H1 (cell line): ENCODE measurements around the gene ITGA3. TPM values are rescaled to one million over a fixed set of nuclear protein-coding genes. Genes with fewer than 3 reads are reported as not detected.

ENCODE experiments used
- CTCF ChIA-PET: fragments of 300-600 bp; sonication (Branson Sonifier 250); formaldehyde crosslinking; loops from one replicate; lab custom pipeline; 2021; ENCODE audit not compliant: partially characterized antibody; lab: Charles Lee
- POLR2A ChIA-PET: fragments of 300-600 bp; sonication (Branson Sonifier 250); formaldehyde crosslinking; loops from one replicate; lab custom pipeline; 2021; ENCODE audit warnings: inconsistent platforms; ENCODE audit not compliant: partially characterized antibody; lab: Charles Lee
- DNase-seq, 2 experiments: peaks; one replicate each; pipeline versions ENCODE4 v3.0.0 to v3.0.0-alpha.2; 2010 to 2022; ENCODE audit warnings: low spot score in 2 of 2, low read depth in 1 of 2, mixed read lengths in 1 of 2
- FAIRE-seq: peaks from 2 replicates; lab custom pipeline; 2011; peaks lifted over from hg19 to GRCh38; lab: Jason Lieb, UNC
- H2AFZ ChIP-seq: 2 replicates; pipeline ENCODE4 v1.8.1; 2012; ENCODE audit warnings: low read length, inconsistent platforms
- H2AK5ac ChIP-seq: 2 replicates; pipeline ENCODE4 v1.6.1; 2013; ENCODE audit warnings: low read depth, low read length
- H2BK120ac ChIP-seq: replicated peaks from 2 replicates; pipeline ENCODE3; 2013; ENCODE audit warnings: low read depth, low read length, inconsistent platforms
- H2BK12ac ChIP-seq: 2 replicates; pipeline ENCODE4 v1.6.1; 2013; ENCODE audit warnings: low read depth, low read length
- H2BK15ac ChIP-seq: 2 replicates; pipeline ENCODE4 v1.6.1; 2013; ENCODE audit warnings: low read length
- H2BK20ac ChIP-seq: 2 replicates; pipeline ENCODE4 v1.6.1; 2013; ENCODE audit warnings: low read length
- H2BK5ac ChIP-seq: 2 replicates; pipeline ENCODE4 v1.6.1; 2013; ENCODE audit warnings: low read depth, low read length
- H3K14ac ChIP-seq: 2 replicates; pipeline ENCODE4 v1.6.1; 2013; ENCODE audit warnings: inconsistent platforms; ENCODE audit not compliant: insufficient read length
- H3K18ac ChIP-seq: 2 replicates; pipeline ENCODE4 v1.6.1; 2013; ENCODE audit warnings: low read length; ENCODE audit errors: extremely low read depth
- H3K23ac ChIP-seq: 2 replicates; pipeline ENCODE4 v1.6.1; 2013; ENCODE audit warnings: inconsistent platforms; ENCODE audit not compliant: insufficient read length
- H3K23me2 ChIP-seq: 2 replicates; pipeline ENCODE4 v1.6.1; 2013; ENCODE audit warnings: low read depth, low read length
- H3K27ac ChIP-seq: 2 replicates; pipeline ENCODE4 v1.6.1; 2011; ENCODE audit warnings: low read depth, low read length, inconsistent platforms
- H3K27me3 ChIP-seq, 4 experiments: replicated peaks in 1 of 4; 1 replicate in 1 of 4; 2 replicates in 3 of 4; pipeline versions ENCODE4 v1.6.1 to v1.8.1; 2011 to 2013; ENCODE audit warnings: low read length in 3 of 4, mild to moderate bottlenecking in 3 of 4, inconsistent platforms in 2 of 4, mixed read lengths in 2 of 4, moderate library complexity in 1 of 4; ENCODE audit not compliant: control insufficient read depth in 3 of 4, insufficient read depth in 3 of 4; ENCODE audit errors: extremely low read depth in 1 of 4
- H3K36me3 ChIP-seq, 4 experiments: 2 replicates each; pipeline versions ENCODE4 v1.6.1 to v1.8.1; 2011 to 2013; ENCODE audit warnings: mild to moderate bottlenecking in 4 of 4, low read length in 3 of 4, moderate library complexity in 2 of 4, control low read depth in 1 of 4, inconsistent platforms in 1 of 4; ENCODE audit not compliant: insufficient read depth in 4 of 4, control insufficient read depth in 2 of 4
- H3K4ac ChIP-seq: replicated peaks from 2 replicates; pipeline ENCODE3; 2013; ENCODE audit warnings: low read length, low read depth, mixed read lengths, inconsistent platforms; ENCODE audit not compliant: insufficient read length
- H3K4me1 ChIP-seq, 4 experiments: replicated peaks in 1 of 4; 1 replicate in 1 of 4; 2 replicates in 3 of 4; pipeline versions ENCODE4 v1.6.1 to v1.8.1; 2011 to 2013; ENCODE audit warnings: low read length in 3 of 4, inconsistent platforms in 2 of 4, mixed read lengths in 1 of 4; ENCODE audit not compliant: insufficient read depth in 4 of 4, control insufficient read depth in 3 of 4
- H3K4me2 ChIP-seq, 2 experiments: 2 replicates each; pipeline versions ENCODE4 v1.6.1 to v1.8.1; 2011 to 2013; ENCODE audit warnings: low read depth in 2 of 2, low read length in 2 of 2, control low read depth in 1 of 2, inconsistent platforms in 1 of 2, mild to moderate bottlenecking in 1 of 2; ENCODE audit not compliant: insufficient read depth in 1 of 2
- H3K4me3 ChIP-seq, 4 experiments: fragments of 200-600, 300-600 bp in 1 of 4; sonication (generic), shearing (Covaris generic), sonication (Bioruptor Twin) in 1 of 4; 2 replicates each; pipeline versions ENCODE4 v1.5.1 to v1.8.1; 2011 to 2016; ENCODE audit warnings: low read length in 4 of 4, low read depth in 3 of 4, control low read depth in 2 of 4, inconsistent platforms in 2 of 4, mild to moderate bottlenecking in 2 of 4, mixed read lengths in 1 of 4, moderate library complexity in 1 of 4; ENCODE audit not compliant: insufficient read depth in 2 of 4; ENCODE audit errors: extremely low read depth in 1 of 4
- H3K56ac ChIP-seq: replicated peaks from 2 replicates; pipeline ENCODE3; 2013; ENCODE audit warnings: low read depth, mild to moderate bottlenecking, mixed read lengths, low read length, inconsistent platforms; ENCODE audit not compliant: insufficient read length
- H3K79me1 ChIP-seq: 2 replicates; pipeline ENCODE4 v1.6.1; 2013; ENCODE audit warnings: low read depth, low read length, control low read depth
- H3K79me2 ChIP-seq, 2 experiments: 2 replicates each; pipeline versions ENCODE4 v1.6.1 to v1.8.1; 2012 to 2013; ENCODE audit warnings: low read length in 2 of 2, mild to moderate bottlenecking in 2 of 2, inconsistent platforms in 1 of 2; ENCODE audit not compliant: insufficient read depth in 2 of 2, control insufficient read depth in 1 of 2
- H3K9ac ChIP-seq, 4 experiments: replicated peaks in 1 of 4; 1 replicate in 1 of 4; 2 replicates in 3 of 4; pipeline versions ENCODE4 v1.6.1 to v1.8.1; 2011 to 2013; ENCODE audit warnings: low read depth in 3 of 4, low read length in 3 of 4, control low read depth in 2 of 4, mild to moderate bottlenecking in 2 of 4, moderate library complexity in 2 of 4, inconsistent platforms in 1 of 4; ENCODE audit errors: extremely low read depth in 1 of 4
- H3K9me3 ChIP-seq, 2 experiments: 2 replicates each; pipeline versions ENCODE4 v1.6.1 to v1.8.1; 2012 to 2013; ENCODE audit warnings: mild to moderate bottlenecking in 2 of 2, moderate library complexity in 2 of 2, control low read depth in 1 of 2, inconsistent platforms in 1 of 2, low read depth in 1 of 2, low read length in 1 of 2, mixed read lengths in 1 of 2; ENCODE audit not compliant: insufficient read depth in 2 of 2
- H4K20me1 ChIP-seq, 2 experiments: replicated peaks in 1 of 2; 2 replicates each; pipeline versions ENCODE3 to v1.8.1; 2011 to 2013; ENCODE audit warnings: inconsistent platforms in 2 of 2, low read length in 2 of 2, mild to moderate bottlenecking in 1 of 2; ENCODE audit not compliant: insufficient read depth in 2 of 2, control insufficient read depth in 1 of 2
- H4K5ac ChIP-seq: 2 replicates; pipeline ENCODE4 v1.6.1; 2013; ENCODE audit warnings: low read length, low read depth, mixed read lengths, inconsistent platforms; ENCODE audit not compliant: insufficient read length
- H4K8ac ChIP-seq: 2 replicates; pipeline ENCODE4 v1.8.0; 2013; ENCODE audit warnings: mild to moderate bottlenecking, moderate library complexity, low read length, inconsistent platforms; ENCODE audit not compliant: insufficient read depth; ENCODE audit errors: extremely low read depth
- H4K91ac ChIP-seq: replicated peaks from 2 replicates; pipeline ENCODE3; 2013; ENCODE audit warnings: low read length, mixed read lengths, inconsistent platforms; ENCODE audit not compliant: insufficient read length
- E2F6 ChIP-seq: IDR thresholded peaks from 2 replicates; pipeline ENCODE4 v1.6.1; 2012; ENCODE audit warnings: inconsistent platforms
- EP300 ChIP-seq, 2 experiments: IDR thresholded peaks; 1 replicate in 1 of 2; 2 replicates in 1 of 2; pipeline ENCODE4 v1.6.1; 2011 to 2012; ENCODE audit warnings: low read depth in 2 of 2, low read length in 2 of 2, mild to moderate bottlenecking in 2 of 2, borderline replicate concordance in 1 of 2, inconsistent platforms in 1 of 2, moderate library complexity in 1 of 2
- HDAC2 ChIP-seq, 2 experiments: fragments of 300-600 bp in 1 of 2; sonication (generic) in 1 of 2; IDR thresholded peaks; 2 replicates each; pipeline ENCODE4 v1.6.1; 2011 to 2012; ENCODE audit warnings: low read depth in 2 of 2, low read length in 2 of 2, mild to moderate bottlenecking in 2 of 2, moderate library complexity in 2 of 2, borderline replicate concordance in 1 of 2, inconsistent platforms in 1 of 2
- HDAC6 ChIP-seq: IDR thresholded peaks from one replicate; pipeline ENCODE4 v1.7.1; 2012; ENCODE audit warnings: low read depth, mild to moderate bottlenecking, inconsistent platforms, low read length, moderate library complexity
- KDM1A ChIP-seq: fragments of 200-600, 300-600 bp; sonication (generic); IDR thresholded peaks from 2 replicates; pipeline ENCODE4 v1.7.1; 2016; ENCODE audit warnings: mild to moderate bottlenecking, low read length, borderline replicate concordance
- KDM5A ChIP-seq: fragments of 200-600 bp; IDR thresholded peaks from 2 replicates; pipeline ENCODE4 v1.7.1; 2012; ENCODE audit warnings: mild to moderate bottlenecking, low read length, inconsistent platforms, mixed read lengths
- NRF1 ChIP-seq: IDR thresholded peaks from 2 replicates; pipeline ENCODE4 v1.6.1; 2011; ENCODE audit warnings: mild to moderate bottlenecking, low read depth, low read length, improper control_type of control experiment
- SIN3A ChIP-seq, 2 experiments: IDR thresholded peaks in 1 of 2; conservative IDR thresholded peaks in 1 of 2; 2 replicates each; pipeline ENCODE4 v1.6.1; 2011 to 2012; ENCODE audit warnings: low read length in 2 of 2, improper control_type of control experiment in 1 of 2, low read depth in 1 of 2, mild to moderate bottlenecking in 1 of 2
- SUZ12 ChIP-seq: fragments of 200-600 bp; sonication (generic); IDR thresholded peaks from 2 replicates; pipeline ENCODE4 v1.6.1; 2012; ENCODE audit warnings: mild to moderate bottlenecking, inconsistent platforms, low read length, moderate library complexity, mixed read lengths
- TAF7 ChIP-seq: optimal IDR thresholded peaks from 2 replicates; pipeline ENCODE3; 2011; ENCODE audit warnings: low read depth, mild to moderate bottlenecking, inconsistent platforms, low read length, moderate library complexity, borderline replicate concordance
- TBP ChIP-seq: IDR thresholded peaks from 2 replicates; pipeline ENCODE4 v1.6.1; 2011; ENCODE audit warnings: low read depth, low read length, improper control_type of control experiment
- TCF12 ChIP-seq: IDR thresholded peaks from 2 replicates; pipeline ENCODE4 v1.6.1; 2011; ENCODE audit warnings: low read depth, mild to moderate bottlenecking, low read length
- WGBS, 2 experiments: shearing (Covaris generic) in 1 of 2; methylation state at CpG; one replicate each; pipeline versions ENCODE4 v1.1.6 to v1.1.7; 2013 to 2015; ENCODE audit warnings: low lambda C conversion rate in 2 of 2, mixed read lengths in 2 of 2, inconsistent platforms in 1 of 2, low coverage in 1 of 2, missing lambda C conversion rate in 1 of 2; ENCODE audit not compliant: insufficient replicate concordance in 2 of 2, insufficient coverage in 1 of 2, insufficient read length in 1 of 2; ENCODE audit errors: extremely low coverage in 1 of 2, missing lambda C conversion rate in 1 of 2; 5-methylcytosine and 5-hydroxymethylcytosine counted together
- polyA plus RNA-seq, 7 experiments: library from polyadenylated mRNA; depleted of rRNA in 3 of 7; stranded (reverse) in 5 of 7; unstranded in 2 of 7; fragments of >200 nt in 5 of 7; fragments of 200-250 nt in 2 of 7; gene quantifications; 1 replicate in 5 of 7; 2 replicates in 1 of 7; 4 replicates in 1 of 7; pipeline versions ENCODE4 v1.2.1 to v1.2.3, GENCODE V29; 2011 to 2013; ENCODE audit warnings: missing spikeins in 2 of 7, mixed read lengths in 2 of 7
- total RNA-seq: library from RNA; stranded (reverse); fragmentation: NEBNext Ultra II Directional; extraction: Animal tissue kit (Norgen Biotek cat#: 25700); gene quantifications from 2 replicates; pipeline ENCODE4 v1.2.1, GENCODE V29; 2021

ITGA3 gene
- total and polyA plus RNA-seq, 2 of the 8 experiments (the other 6 are each of a cell fraction or from before 2014, with no cell fraction given) = 24.0 to 24.2 TPM

DNA sequence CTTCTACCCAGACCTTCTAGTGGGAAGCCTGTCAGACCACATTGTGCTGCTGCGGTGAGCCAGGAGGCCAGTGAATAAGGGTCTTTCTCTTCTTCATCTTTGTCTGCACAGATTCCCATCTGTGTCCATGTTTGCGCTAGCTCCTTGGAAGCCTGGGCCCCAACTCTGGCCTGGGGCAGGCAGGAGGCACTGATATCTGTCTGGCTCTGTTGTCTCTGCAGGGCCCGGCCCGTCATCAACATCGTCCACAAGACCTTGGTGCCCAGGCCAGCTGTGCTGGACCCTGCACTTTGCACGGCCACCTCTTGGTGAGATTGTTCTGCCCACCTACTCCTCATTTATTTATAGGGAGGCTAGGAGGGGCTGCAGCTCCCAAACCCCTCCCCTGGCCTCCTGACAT is 18.3 kb downstream of the ITGA3 start:
- H2BK15ac ChIP-seq = no peak overlapping the region
- H2BK120ac ChIP-seq = no peak overlapping the region
- H2AK5ac ChIP-seq = no peak overlapping the region
- DNase-seq (no peak), FAIRE-seq (no peak)
- H4K8ac ChIP-seq = no peak overlapping the region
- H3K36me3 ChIP-seq = peaks cover 2 to 5% (median 2%) of the 10 kb centered on the region in 4 experiments; a peak in 5 of 8 replicates
- peaks cover 0 to 2% of the 10 kb centered on the region in 2 experiments for H4K20me1 ChIP-seq
- ChIA-PET POLR2A (interaction anchor here (1.1 kb wide), 1 partner anchor 13 kb away, joined by 3 read pairs; no protein-coding TSS in a partner anchor), CTCF (interaction anchor here (0.7 to 10.1 kb wide), 8 partner anchors 13 to 519 kb away, joined by 3 to 169 read pairs (median 6); partner anchors contain the start of gene ITGA3)
- H3K4ac ChIP-seq = no peak overlapping the region
- H3K4me2 ChIP-seq = no peak overlapping the region
- no peaks in the 10 kb centered on the region for H3K79me2 ChIP-seq
- 93% methylated on average over 6 of the region's 6 CpGs; no CpG with 5 or more reads in 1 of the 2 experiments for WGBS, 2 experiments
- H3K4me3 ChIP-seq = no peak overlapping the region
- no peak overlapping the region for H3K56ac ChIP-seq
- no peak overlapping the region for H2AFZ ChIP-seq
- H2BK20ac ChIP-seq = no peak overlapping the region
- no peaks in the 10 kb centered on the region for H3K79me1 ChIP-seq
- peaks cover 0 to 3% of the 10 kb centered on the region in 2 experiments; a peak in 1 of 4 replicates for H3K9me3 ChIP-seq
- H2BK5ac ChIP-seq = no peak overlapping the region
- peaks cover 0 to 4% (median 3%) of the 10 kb centered on the region in 4 experiments; a peak in 3 of 7 replicates for H3K4me1 ChIP-seq
- no peak overlapping the region for H3K23ac ChIP-seq
- no peak overlapping the region for H3K18ac ChIP-seq
- H3K27me3 ChIP-seq = no peaks in the 10 kb centered on the region; a peak in 2 of 7 replicates
- no peak overlapping the region for H3K9ac ChIP-seq
- no peak overlapping the region for H4K91ac ChIP-seq
- no peak overlapping the region for H3K27ac ChIP-seq
- H3K23me2 ChIP-seq = no peaks in the 10 kb centered on the region
- no peak overlapping the region for H3K14ac ChIP-seq
- no peak overlapping the region for H2BK12ac ChIP-seq
- H4K5ac ChIP-seq = no peak overlapping the region
- TF ChIP-seq SUZ12 (no peak), E2F6 (no peak), EP300 (IDR thresholded peaks at IDR 0.05; ENCODE audit: borderline replicate concordance in 1 of 2, low read depth in 2 of 2, low read length in 2 of 2) (no peak), KDM1A (no peak), HDAC6 (no peak), NRF1 (no peak), HDAC2 (IDR thresholded peaks at IDR 0.05; ENCODE audit: borderline replicate concordance in 1 of 2, low read depth in 2 of 2, low read length in 2 of 2) (no peak), TBP (no peak), TCF12 (no peak), SIN3A (conservative IDR thresholded peaks at IDR 0.05 in 1 of 2, IDR thresholded peaks at IDR 0.05 in 1 of 2; ENCODE audit: low read depth in 1 of 2, low read length in 2 of 2) (no peak), TAF7 (no peak), KDM5A (no peak)
